Activated CD8-positive, alpha-beta T cell treated with anti-CD3 and anti-CD28 coated beads, Interleukin-2, amount 10 ng/mL, durations not matched to agents 7 days and 5 days (primary cell): ENCODE measurements around the gene PTX3. TPM values are rescaled to one million over a fixed set of nuclear protein-coding genes. Genes with fewer than 3 reads are reported as not detected.

ENCODE experiments used
- ATAC-seq: fragments of 150-1000 bp; cut with Tn5 transposase; one replicate; pipeline ENCODE4 v1.10.0; 2021; ENCODE audit warnings: moderate library complexity
- CTCF ChIA-PET: fragments of 350-600 bp; sonication (Branson Sonifier 250); formaldehyde crosslinking; loops from one replicate; lab custom pipeline; 2021; ENCODE audit warnings: antibody characterized with exemption; lab: Charles Lee
- POLR2A ChIA-PET: fragments of 350-600 bp; sonication (Branson Sonifier 250); formaldehyde crosslinking; loops from one replicate; lab custom pipeline; 2021; ENCODE audit warnings: antibody characterized with exemption; lab: Charles Lee
- DNase-seq: peaks from one replicate; pipeline ENCODE4 v3.0.0-alpha.2; 2020
- H3K27ac Mint-ChIP-seq: one replicate; pipeline ENCODE4 v1.8.0; 2021; ENCODE audit warnings: mild to moderate bottlenecking, mixed read lengths
- H3K27me3 Mint-ChIP-seq: one replicate; pipeline ENCODE4 v1.8.0; 2021; ENCODE audit warnings: low read depth, mixed read lengths
- H3K36me3 Mint-ChIP-seq: one replicate; pipeline ENCODE4 v1.8.0; 2021; ENCODE audit warnings: low read depth, mixed read lengths
- H3K4me1 Mint-ChIP-seq: one replicate; pipeline ENCODE4 v1.8.0; 2021; ENCODE audit warnings: low read depth, mixed read lengths
- H3K4me3 Mint-ChIP-seq: one replicate; pipeline ENCODE4 v1.8.0; 2021; ENCODE audit warnings: mild to moderate bottlenecking, mixed read lengths
- H3K9me3 Mint-ChIP-seq: one replicate; pipeline ENCODE4 v1.8.0; 2022; ENCODE audit warnings: mixed read lengths; ENCODE audit not compliant: insufficient read depth
- total RNA-seq, 2 experiments: library from RNA; stranded (reverse); gene quantifications; one replicate each; pipeline ENCODE4 v1.2.3, GENCODE V29; 2021

The PTX3 gene
- total RNA-seq, 2 experiments from 2014 or later = not detected

GRCh38 chr3:157463816-157464215 lies 27.2 kb downstream of the PTX3 start:
- CTCF ChIA-PET = no interaction called here
- Mint-ChIP-seq H3K4me3 (no peak overlapping the region), H3K9me3 (no peaks in the 10 kb centered on the region), H3K27ac (no peak overlapping the region), H3K4me1 (no peaks in the 10 kb centered on the region), H3K27me3 (peaks cover 7% of the 10 kb centered on the region), H3K36me3 (no peaks in the 10 kb centered on the region)
- DNase-seq (no peak), ATAC-seq (no peak)
- POLR2A ChIA-PET = no interaction called here

GRCh38 chr3:157464321-157464720 lies 27.7 kb downstream of the PTX3 start:
- ATAC-seq (no peak), DNase-seq (no peak)
- no peaks in the 10 kb centered on the region for H3K36me3 Mint-ChIP-seq
- POLR2A ChIA-PET = no interaction called here
- H3K4me3 Mint-ChIP-seq = no peak overlapping the region
- H3K27ac Mint-ChIP-seq = no peak overlapping the region
- CTCF ChIA-PET = no interaction called here
- no peaks in the 10 kb centered on the region for H3K4me1 Mint-ChIP-seq
- no peaks in the 10 kb centered on the region for H3K9me3 Mint-ChIP-seq
- peaks cover 6% of the 10 kb centered on the region for H3K27me3 Mint-ChIP-seq

GRCh38 chr3:157465741-157466140 lies 29.1 kb downstream of the PTX3 start:
- CTCF ChIA-PET = no interaction called here
- POLR2A ChIA-PET = no interaction called here
- H3K27ac Mint-ChIP-seq = no peak overlapping the region
- no peaks in the 10 kb centered on the region for H3K9me3 Mint-ChIP-seq
- H3K4me3 Mint-ChIP-seq = no peak overlapping the region
- no peaks in the 10 kb centered on the region for H3K4me1 Mint-ChIP-seq
- H3K27me3 Mint-ChIP-seq = peaks cover 2% of the 10 kb centered on the region
- ATAC-seq (no peak), DNase-seq (no peak)
- no peaks in the 10 kb centered on the region for H3K36me3 Mint-ChIP-seq

DNA sequence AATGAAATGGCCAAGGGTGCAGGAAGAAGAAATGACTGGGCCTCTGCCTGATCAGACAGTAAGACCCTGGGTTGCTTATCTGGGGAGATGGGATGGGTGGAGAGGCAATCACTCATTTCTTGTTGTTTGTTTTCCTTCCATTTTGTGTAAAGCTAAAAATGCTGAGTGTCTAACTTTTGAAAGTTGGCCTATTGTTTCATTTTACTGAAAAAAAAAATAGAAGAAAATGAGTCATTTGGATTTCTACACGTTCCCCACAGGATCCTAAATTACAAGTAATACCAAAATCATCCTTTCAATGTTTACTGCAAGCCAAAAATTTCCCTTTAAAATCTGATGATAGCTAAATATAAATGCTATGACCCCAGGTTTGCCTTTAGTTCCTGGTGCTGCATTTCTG lies 30.6 kb downstream of the PTX3 start:
- POLR2A ChIA-PET = no interaction called here
- CTCF ChIA-PET = no interaction called here
- no peak for ATAC-seq
- Mint-ChIP-seq H3K36me3 (no peaks in the 10 kb centered on the region), H3K4me1 (no peaks in the 10 kb centered on the region), H3K4me3 (no peak overlapping the region), H3K27ac (no peak overlapping the region), H3K9me3 (no peaks in the 10 kb centered on the region), H3K27me3 (no peaks in the 10 kb centered on the region)
- DNase-seq = no peak

- Mint-ChIP-seq H3K27ac (no peak overlapping the region), H3K9me3 (no peaks in the 10 kb centered on the region), H3K36me3 (no peaks in the 10 kb centered on the region), H3K4me1 (no peaks in the 10 kb centered on the region), H3K4me3 (no peak overlapping the region), H3K27me3 (no peaks in the 10 kb centered on the region)
- ChIA-PET CTCF (no interaction called here), POLR2A (no interaction called here)
- DNase-seq (no peak), ATAC-seq (no peak)
Observed at GRCh38 chr3:157469561-157470294, 33.1 kb downstream of the PTX3 start.

- Mint-ChIP-seq H3K27me3 (peaks cover 1% of the 10 kb centered on the region), H3K4me3 (no peak overlapping the region), H3K4me1 (no peaks in the 10 kb centered on the region), H3K27ac (no peak overlapping the region), H3K36me3 (no peaks in the 10 kb centered on the region), H3K9me3 (no peaks in the 10 kb centered on the region)
- ChIA-PET POLR2A (no interaction called here), CTCF (no interaction called here)
- ATAC-seq (no peak), DNase-seq (no peak)
Observed at GRCh38 chr3:157471064-157471463, 34.4 kb downstream of the PTX3 start.

- no peaks in the 10 kb centered on the region for H3K4me1 Mint-ChIP-seq
- H3K27ac Mint-ChIP-seq = no peak overlapping the region
- H3K4me3 Mint-ChIP-seq = no peak overlapping the region
- no peak for ATAC-seq
- no peaks in the 10 kb centered on the region for H3K36me3 Mint-ChIP-seq
- H3K9me3 Mint-ChIP-seq = no peaks in the 10 kb centered on the region
- DNase-seq = no peak
- CTCF ChIA-PET = interaction anchor here (0.7 kb wide), 1 partner anchor 114 kb away, joined by 3 read pairs; no protein-coding TSS in a partner anchor
- H3K27me3 Mint-ChIP-seq = peaks cover 5% of the 10 kb centered on the region
- POLR2A ChIA-PET = no interaction called here
Observed at GRCh38 chr3:157472648-157473047, 36.0 kb downstream of the PTX3 start.

GRCh38 chr3:157475921-157476414 lies 39.3 kb downstream of the PTX3 start:
- DNase-seq (no peak), ATAC-seq (no peak)
- no peaks in the 10 kb centered on the region for H3K4me1 Mint-ChIP-seq
- CTCF ChIA-PET = no interaction called here
- H3K27ac Mint-ChIP-seq = no peak overlapping the region
- H3K9me3 Mint-ChIP-seq = no peaks in the 10 kb centered on the region
- H3K36me3 Mint-ChIP-seq = no peaks in the 10 kb centered on the region
- H3K27me3 Mint-ChIP-seq = peaks cover 5% of the 10 kb centered on the region
- H3K4me3 Mint-ChIP-seq = no peak overlapping the region
- POLR2A ChIA-PET = no interaction called here

DNA sequence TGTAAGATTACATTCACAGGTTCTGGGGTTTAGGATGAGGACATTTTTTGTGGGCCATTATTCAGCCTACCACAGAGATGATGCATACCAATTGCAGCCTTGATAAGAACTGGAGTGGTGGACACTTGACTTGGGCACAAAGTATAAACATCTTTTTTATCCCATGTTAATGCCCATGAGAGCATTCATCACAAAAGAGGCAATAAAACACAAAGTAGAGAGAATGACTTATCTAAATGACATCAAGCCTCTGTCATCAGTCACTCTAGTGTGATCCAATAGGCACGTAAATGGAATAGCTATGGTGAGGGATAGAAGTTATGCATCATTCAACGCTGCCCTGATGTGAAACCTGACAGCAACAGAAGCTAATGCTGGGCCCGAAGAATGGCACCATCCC lies 40.8 kb downstream of the PTX3 start:
- Mint-ChIP-seq H3K36me3 (no peaks in the 10 kb centered on the region), H3K9me3 (no peaks in the 10 kb centered on the region), H3K4me1 (no peaks in the 10 kb centered on the region), H3K4me3 (no peak overlapping the region), H3K27me3 (peaks cover 5% of the 10 kb centered on the region), H3K27ac (no peak overlapping the region)
- ChIA-PET POLR2A (no interaction called here), CTCF (no interaction called here)
- DNase-seq (no peak), ATAC-seq (no peak)

- DNase-seq (no peak), ATAC-seq (no peak)
- Mint-ChIP-seq H3K36me3 (no peaks in the 10 kb centered on the region), H3K9me3 (no peaks in the 10 kb centered on the region), H3K27me3 (peaks cover 5% of the 10 kb centered on the region), H3K27ac (no peak overlapping the region), H3K4me1 (no peaks in the 10 kb centered on the region), H3K4me3 (no peak overlapping the region)
- CTCF ChIA-PET = no interaction called here
- POLR2A ChIA-PET = no interaction called here
Observed at GRCh38 chr3:157479464-157480243, 43.0 kb downstream of the PTX3 start.

DNA sequence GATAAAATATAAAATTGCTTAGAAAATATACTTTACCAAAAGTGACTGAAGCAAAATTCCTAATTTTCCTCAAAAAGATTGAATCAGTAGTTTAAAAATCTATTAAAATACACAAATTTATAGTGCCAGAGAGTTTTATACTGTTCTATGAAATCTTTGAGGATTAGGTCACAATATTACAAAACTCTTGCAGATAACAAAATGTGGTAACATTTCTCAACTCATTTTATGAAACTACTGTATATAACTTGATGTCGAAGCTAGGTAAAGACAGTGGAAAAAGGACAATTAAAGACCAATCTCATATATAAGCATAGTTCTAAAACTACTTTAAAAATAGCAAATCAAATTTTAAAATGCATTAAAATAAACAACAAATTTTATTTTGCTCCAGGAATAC lies 50.7 kb downstream of the PTX3 start:
- H3K4me3 Mint-ChIP-seq = no peak overlapping the region
- H3K36me3 Mint-ChIP-seq = no peaks in the 10 kb centered on the region
- H3K27ac Mint-ChIP-seq = no peak overlapping the region
- peaks cover 17% of the 10 kb centered on the region for H3K27me3 Mint-ChIP-seq
- no peak for DNase-seq
- CTCF ChIA-PET = no interaction called here
- no peaks in the 10 kb centered on the region for H3K4me1 Mint-ChIP-seq
- POLR2A ChIA-PET = no interaction called here
- ATAC-seq = no peak
- H3K9me3 Mint-ChIP-seq = no peaks in the 10 kb centered on the region

DNA sequence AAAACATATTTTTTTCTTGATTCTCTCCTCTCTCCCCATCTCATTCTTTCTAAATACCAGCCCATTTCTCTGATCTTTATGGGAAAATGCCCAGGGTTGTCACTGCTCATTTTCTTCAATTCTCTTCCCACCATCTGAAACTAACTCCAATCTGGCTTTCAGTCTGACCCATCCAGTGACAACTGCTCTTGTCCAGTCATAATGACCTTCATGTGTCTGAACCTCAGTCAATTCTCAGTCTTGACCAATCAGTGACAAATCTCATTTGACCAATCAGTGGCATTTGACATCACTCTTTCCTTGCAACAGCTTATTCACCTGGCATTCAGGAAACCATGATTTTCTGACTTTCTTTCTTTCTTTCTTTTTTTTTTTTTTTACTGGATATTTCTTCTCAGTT lies 51.5 kb downstream of the PTX3 start:
- ChIA-PET POLR2A (no interaction called here), CTCF (no interaction called here)
- Mint-ChIP-seq H3K4me1 (no peaks in the 10 kb centered on the region), H3K27ac (no peak overlapping the region), H3K9me3 (no peaks in the 10 kb centered on the region), H3K4me3 (no peak overlapping the region), H3K36me3 (no peaks in the 10 kb centered on the region), H3K27me3 (peaks cover 17% of the 10 kb centered on the region)
- no peak for ATAC-seq
- no peak for DNase-seq
